GM23338 (cell line): ENCODE results near the gene PHF1. TPM values are rescaled to one million over a fixed set of nuclear protein-coding genes. Genes with fewer than 3 reads are reported as not detected.

ENCODE experiments used
- ATAC-seq: fragments of 200-7000 bp; cut with Tn5 transposase; 3 replicates; pipeline ENCODE4 v1.9.1; 2020
- DNase-seq: peaks from one replicate; pipeline ENCODE4 v3.0.0-alpha.2; 2015; ENCODE audit warnings: low spot score
- H2AFZ ChIP-seq: fragments of 200-600 bp; sonication (generic); 2 replicates; pipeline ENCODE4 v1.8.0; 2016; ENCODE audit warnings: antibody characterized with exemption, mild to moderate bottlenecking, moderate library complexity
- H3F3A ChIP-seq: fragments of 200-600 bp; sonication (generic); replicated peaks from 2 replicates; pipeline ENCODE4 v1.8.0; 2017; ENCODE audit warnings: antibody characterized with exemption, mixed run types, low read depth
- H3K27ac ChIP-seq: fragments of 200-600 bp; sonication (generic); 2 replicates; pipeline ENCODE4 v1.6.1; 2016; ENCODE audit warnings: low read depth
- H3K27me3 ChIP-seq: fragments of 200-600 bp; sonication (generic); 2 replicates; pipeline ENCODE4 v1.8.0; 2016; ENCODE audit warnings: mild to moderate bottlenecking, mixed run types, moderate library complexity; ENCODE audit not compliant: insufficient read depth
- H3K36me3 ChIP-seq: fragments of 200-600 bp; sonication (generic); 2 replicates; pipeline ENCODE4 v1.8.0; 2016; ENCODE audit warnings: mild to moderate bottlenecking; ENCODE audit not compliant: insufficient read depth
- H3K4me1 ChIP-seq: fragments of 200-600 bp; sonication (generic); 2 replicates; pipeline ENCODE4 v1.8.0; 2016; ENCODE audit warnings: mild to moderate bottlenecking, moderate library complexity; ENCODE audit not compliant: insufficient read depth
- H3K4me2 ChIP-seq: fragments of 200-600 bp; sonication (generic); 2 replicates; pipeline ENCODE4 v1.7.1; 2017; ENCODE audit warnings: mixed run types
- H3K4me3 ChIP-seq: fragments of 200-600 bp; sonication (generic); 2 replicates; pipeline ENCODE4 v1.6.1; 2016; ENCODE audit warnings: mixed run types
- H3K79me2 ChIP-seq: fragments of 200-600 bp; sonication (generic); replicated peaks from 2 replicates; pipeline ENCODE4 v1.8.0; 2017; ENCODE audit warnings: mild to moderate bottlenecking; ENCODE audit not compliant: insufficient read depth
- H3K9me2 ChIP-seq: fragments of 200-600 bp; sonication (generic); 2 replicates; pipeline ENCODE4 v1.8.0; 2017; ENCODE audit not compliant: insufficient read depth
- H4K20me1 ChIP-seq: fragments of 200-600 bp; sonication (generic); replicated peaks from 2 replicates; pipeline ENCODE4 v1.8.0; 2017; ENCODE audit warnings: mild to moderate bottlenecking; ENCODE audit not compliant: insufficient read depth
- H3K27ac Mint-ChIP-seq: 2 replicates; pipeline ENCODE4 v1.8.0; 2020; ENCODE audit warnings: inconsistent platforms, mild to moderate bottlenecking, moderate library complexity, mixed read lengths
- H3K27me3 Mint-ChIP-seq: 3 replicates; pipeline ENCODE4 v1.8.0; 2022; ENCODE audit warnings: low read depth, mild to moderate bottlenecking, moderate library complexity, mixed read lengths, inconsistent platforms; ENCODE audit not compliant: insufficient read depth, poor library complexity
- H3K36me3 Mint-ChIP-seq: 3 replicates; pipeline ENCODE4 v1.8.0; 2021; ENCODE audit warnings: low read depth, mild to moderate bottlenecking, inconsistent platforms, moderate library complexity, mixed read lengths
- H3K4me1 Mint-ChIP-seq: 3 replicates; pipeline ENCODE4 v1.8.0; 2020; ENCODE audit warnings: mild to moderate bottlenecking, inconsistent platforms, mixed read lengths
- H3K4me3 Mint-ChIP-seq: 3 replicates; pipeline ENCODE4 v1.8.0; 2021; ENCODE audit warnings: moderate library complexity, mild to moderate bottlenecking, inconsistent platforms, mixed read lengths
- H3K9me3 Mint-ChIP-seq: 3 replicates; pipeline ENCODE4 v1.8.0; 2020; ENCODE audit warnings: moderate library complexity, mild to moderate bottlenecking, inconsistent platforms, mixed read lengths
- CREB1 ChIP-seq: fragments of 250-450 bp; sonication (Bioruptor Pico); IDR thresholded peaks from 2 replicates; pipeline ENCODE4 v1.5.0; 2020; ENCODE audit warnings: low read depth, mild to moderate bottlenecking, moderate library complexity
- EZH2 ChIP-seq: fragments of 200-600 bp; sonication (generic); IDR thresholded peaks from one replicate; pipeline ENCODE4 v1.8.0; 2017; ENCODE audit warnings: antibody characterized with exemption, mild to moderate bottlenecking, low read depth; ENCODE audit not compliant: unreplicated experiment
- EZH2phosphoT487 ChIP-seq: fragments of 200-600 bp; sonication (generic); IDR thresholded peaks from one replicate; pipeline ENCODE4 v1.8.1; 2018; ENCODE audit warnings: antibody characterized with exemption; ENCODE audit not compliant: unreplicated experiment
- JUNB ChIP-seq: IDR thresholded peaks from one replicate; pipeline ENCODE4 v1.6.1; 2016; ENCODE audit warnings: antibody characterized with exemption; ENCODE audit not compliant: unreplicated experiment
- NANOG ChIP-seq: IDR thresholded peaks from 2 replicates; pipeline ENCODE4 v1.6.1; 2016; ENCODE audit warnings: antibody characterized with exemption, borderline replicate concordance
- POLR2AphosphoS5 ChIP-seq: IDR thresholded peaks from 2 replicates; pipeline ENCODE4 v1.6.1; 2016; ENCODE audit warnings: antibody characterized with exemption, low read depth
- STAT1 ChIP-seq: IDR thresholded peaks from one replicate; pipeline ENCODE4 v1.6.1; 2016; ENCODE audit warnings: antibody characterized with exemption; ENCODE audit not compliant: unreplicated experiment
- ZNF114 ChIP-seq: fragments of 250-450 bp; sonication (Bioruptor Pico); IDR thresholded peaks from 2 replicates; pipeline ENCODE4 v1.5.0; 2020; ENCODE audit warnings: mild to moderate bottlenecking, moderate library complexity
- ZNF331 ChIP-seq: fragments of 250-450 bp; sonication (Bioruptor Pico); IDR thresholded peaks from 2 replicates; pipeline ENCODE4 v1.5.0; 2020; ENCODE audit warnings: low read depth, mild to moderate bottlenecking, moderate library complexity
- polyA plus RNA-seq: library from polyadenylated mRNA; unstranded; fragments of >200 nt; fragmentation: Nextera tagmentation; extraction: Ambion mirVana; gene quantifications from 2 replicates; pipeline ENCODE4 v1.2.1, GENCODE V29; 2016
- total RNA-seq: library from RNA; depleted of rRNA; stranded (reverse); fragments of >200 nt; shearing (Covaris generic); gene quantifications from 2 replicates; pipeline ENCODE4 v1.2.3, GENCODE V29; 2014
- TF ChIP-seq, protein P1 (sequence below): fragments of 250-450 bp; sonication (Bioruptor Pico); IDR thresholded peaks from 2 replicates; pipeline ENCODE4 v1.5.0; 2020; ENCODE audit warnings: mild to moderate bottlenecking, moderate library complexity
- TF ChIP-seq, protein P2 (sequence below): IDR thresholded peaks from one replicate; pipeline ENCODE4 v1.6.1; 2018; ENCODE audit warnings: antibody characterized with exemption; ENCODE audit not compliant: unreplicated experiment
- TF ChIP-seq, protein P3 (sequence below): IDR thresholded peaks from 2 replicates; pipeline ENCODE4 v1.6.1; 2016; ENCODE audit warnings: antibody characterized with exemption
- TF ChIP-seq, protein P4 (sequence below), 2 experiments: fragments of 200-600 bp in 1 of 2; sonication (generic) in 1 of 2; conservative IDR thresholded peaks; 2 replicates each; pipeline versions ENCODE4 v1.5.1 to v1.6.1; 2016 to 2017; ENCODE audit warnings: antibody characterized with exemption in 2 of 2, low read depth in 2 of 2, mild to moderate bottlenecking in 2 of 2, moderate library complexity in 1 of 2

The PHF1 gene
- total and polyA plus RNA-seq, 2 experiments from 2014 or later, result 29.4 to 46.7 TPM

GRCh38 chr6:33420491-33421343 is 9.9 kb downstream of the PHF1 start:
- no peak for ATAC-seq
- peaks cover 45% of the 10 kb centered on the region for H3K36me3 Mint-ChIP-seq

More at GRCh38 chr6:33420491-33421343, 9.9 kb downstream of the PHF1 start:
- Histone ChIP-seq H3K4me1 (peaks cover 37% of the 10 kb centered on the region), H3K9me2 (no peaks in the 10 kb centered on the region), H3K79me2 (peaks cover 51% of the 10 kb centered on the region), H3K27me3 (no peaks in the 10 kb centered on the region), H3K4me2 (peak overlapping the region; percentile 87), H3K36me3 (0 out of 2 replicates have a peak, but pooled peaks cover 2% of the 10 kb centered on the region), H3K4me3 (peak overlapping the region; percentile 98), H3K27ac (no peak overlapping the region), H4K20me1 (peaks cover 13% of the 10 kb centered on the region), H2AFZ (no peak overlapping the region), H3F3A (peaks cover 16% of the 10 kb centered on the region)
- peak overlapping the region; percentile 70 for H3K27ac Mint-ChIP-seq
- TF ChIP-seq ZNF114 (CRISPR knock-in tag) (no peak), ZNF331 (CRISPR knock-in tag) (no peak), NANOG (no peak), CREB1 (no peak), EZH2 (no peak), POLR2AphosphoS5 (no peak), EZH2phosphoT487 (no peak), STAT1 (no peak), JUNB (no peak)
- TF ChIP-seq, protein P1, sequence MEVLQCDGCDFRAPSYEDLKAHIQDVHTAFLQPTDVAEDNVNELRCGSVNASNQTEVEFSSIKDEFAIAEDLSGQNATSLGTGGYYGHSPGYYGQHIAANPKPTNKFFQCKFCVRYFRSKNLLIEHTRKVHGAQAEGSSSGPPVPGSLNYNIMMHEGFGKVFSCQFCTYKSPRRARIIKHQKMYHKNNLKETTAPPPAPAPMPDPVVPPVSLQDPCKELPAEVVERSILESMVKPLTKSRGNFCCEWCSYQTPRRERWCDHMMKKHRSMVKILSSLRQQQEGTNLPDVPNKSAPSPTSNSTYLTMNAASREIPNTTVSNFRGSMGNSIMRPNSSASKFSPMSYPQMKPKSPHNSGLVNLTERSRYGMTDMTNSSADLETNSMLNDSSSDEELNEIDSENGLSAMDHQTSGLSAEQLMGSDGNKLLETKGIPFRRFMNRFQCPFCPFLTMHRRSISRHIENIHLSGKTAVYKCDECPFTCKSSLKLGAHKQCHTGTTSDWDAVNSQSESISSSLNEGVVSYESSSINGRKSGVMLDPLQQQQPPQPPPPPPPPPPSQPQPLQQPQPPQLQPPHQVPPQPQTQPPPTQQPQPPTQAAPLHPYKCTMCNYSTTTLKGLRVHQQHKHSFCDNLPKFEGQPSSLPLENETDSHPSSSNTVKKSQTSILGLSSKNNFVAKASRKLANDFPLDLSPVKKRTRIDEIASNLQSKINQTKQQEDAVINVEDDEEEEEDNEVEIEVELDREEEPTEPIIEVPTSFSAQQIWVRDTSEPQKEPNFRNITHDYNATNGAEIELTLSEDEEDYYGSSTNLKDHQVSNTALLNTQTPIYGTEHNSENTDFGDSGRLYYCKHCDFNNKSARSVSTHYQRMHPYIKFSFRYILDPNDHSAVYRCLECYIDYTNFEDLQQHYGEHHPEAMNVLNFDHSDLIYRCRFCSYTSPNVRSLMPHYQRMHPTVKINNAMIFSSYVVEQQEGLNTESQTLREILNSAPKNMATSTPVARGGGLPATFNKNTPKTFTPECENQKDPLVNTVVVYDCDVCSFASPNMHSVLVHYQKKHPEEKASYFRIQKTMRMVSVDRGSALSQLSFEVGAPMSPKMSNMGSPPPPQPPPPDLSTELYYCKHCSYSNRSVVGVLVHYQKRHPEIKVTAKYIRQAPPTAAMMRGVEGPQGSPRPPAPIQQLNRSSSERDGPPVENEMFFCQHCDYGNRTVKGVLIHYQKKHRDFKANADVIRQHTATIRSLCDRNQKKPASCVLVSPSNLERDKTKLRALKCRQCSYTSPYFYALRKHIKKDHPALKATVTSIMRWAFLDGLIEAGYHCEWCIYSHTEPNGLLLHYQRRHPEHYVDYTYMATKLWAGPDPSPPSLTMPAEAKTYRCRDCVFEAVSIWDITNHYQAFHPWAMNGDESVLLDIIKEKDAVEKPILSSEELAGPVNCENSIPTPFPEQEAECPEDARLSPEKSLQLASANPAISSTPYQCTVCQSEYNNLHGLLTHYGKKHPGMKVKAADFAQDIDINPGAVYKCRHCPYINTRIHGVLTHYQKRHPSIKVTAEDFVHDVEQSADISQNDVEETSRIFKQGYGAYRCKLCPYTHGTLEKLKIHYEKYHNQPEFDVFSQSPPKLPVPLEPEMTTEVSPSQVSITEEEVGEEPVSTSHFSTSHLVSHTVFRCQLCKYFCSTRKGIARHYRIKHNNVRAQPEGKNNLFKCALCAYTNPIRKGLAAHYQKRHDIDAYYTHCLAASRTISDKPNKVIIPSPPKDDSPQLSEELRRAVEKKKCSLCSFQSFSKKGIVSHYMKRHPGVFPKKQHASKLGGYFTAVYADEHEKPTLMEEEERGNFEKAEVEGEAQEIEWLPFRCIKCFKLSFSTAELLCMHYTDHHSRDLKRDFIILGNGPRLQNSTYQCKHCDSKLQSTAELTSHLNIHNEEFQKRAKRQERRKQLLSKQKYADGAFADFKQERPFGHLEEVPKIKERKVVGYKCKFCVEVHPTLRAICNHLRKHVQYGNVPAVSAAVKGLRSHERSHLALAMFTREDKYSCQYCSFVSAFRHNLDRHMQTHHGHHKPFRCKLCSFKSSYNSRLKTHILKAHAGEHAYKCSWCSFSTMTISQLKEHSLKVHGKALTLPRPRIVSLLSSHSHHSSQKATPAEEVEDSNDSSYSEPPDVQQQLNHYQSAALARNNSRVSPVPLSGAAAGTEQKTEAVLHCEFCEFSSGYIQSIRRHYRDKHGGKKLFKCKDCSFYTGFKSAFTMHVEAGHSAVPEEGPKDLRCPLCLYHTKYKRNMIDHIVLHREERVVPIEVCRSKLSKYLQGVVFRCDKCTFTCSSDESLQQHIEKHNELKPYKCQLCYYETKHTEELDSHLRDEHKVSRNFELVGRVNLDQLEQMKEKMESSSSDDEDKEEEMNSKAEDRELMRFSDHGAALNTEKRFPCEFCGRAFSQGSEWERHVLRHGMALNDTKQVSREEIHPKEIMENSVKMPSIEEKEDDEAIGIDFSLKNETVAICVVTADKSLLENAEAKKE (CRISPR knock-in tag), result no peak
- TF ChIP-seq, protein P2, sequence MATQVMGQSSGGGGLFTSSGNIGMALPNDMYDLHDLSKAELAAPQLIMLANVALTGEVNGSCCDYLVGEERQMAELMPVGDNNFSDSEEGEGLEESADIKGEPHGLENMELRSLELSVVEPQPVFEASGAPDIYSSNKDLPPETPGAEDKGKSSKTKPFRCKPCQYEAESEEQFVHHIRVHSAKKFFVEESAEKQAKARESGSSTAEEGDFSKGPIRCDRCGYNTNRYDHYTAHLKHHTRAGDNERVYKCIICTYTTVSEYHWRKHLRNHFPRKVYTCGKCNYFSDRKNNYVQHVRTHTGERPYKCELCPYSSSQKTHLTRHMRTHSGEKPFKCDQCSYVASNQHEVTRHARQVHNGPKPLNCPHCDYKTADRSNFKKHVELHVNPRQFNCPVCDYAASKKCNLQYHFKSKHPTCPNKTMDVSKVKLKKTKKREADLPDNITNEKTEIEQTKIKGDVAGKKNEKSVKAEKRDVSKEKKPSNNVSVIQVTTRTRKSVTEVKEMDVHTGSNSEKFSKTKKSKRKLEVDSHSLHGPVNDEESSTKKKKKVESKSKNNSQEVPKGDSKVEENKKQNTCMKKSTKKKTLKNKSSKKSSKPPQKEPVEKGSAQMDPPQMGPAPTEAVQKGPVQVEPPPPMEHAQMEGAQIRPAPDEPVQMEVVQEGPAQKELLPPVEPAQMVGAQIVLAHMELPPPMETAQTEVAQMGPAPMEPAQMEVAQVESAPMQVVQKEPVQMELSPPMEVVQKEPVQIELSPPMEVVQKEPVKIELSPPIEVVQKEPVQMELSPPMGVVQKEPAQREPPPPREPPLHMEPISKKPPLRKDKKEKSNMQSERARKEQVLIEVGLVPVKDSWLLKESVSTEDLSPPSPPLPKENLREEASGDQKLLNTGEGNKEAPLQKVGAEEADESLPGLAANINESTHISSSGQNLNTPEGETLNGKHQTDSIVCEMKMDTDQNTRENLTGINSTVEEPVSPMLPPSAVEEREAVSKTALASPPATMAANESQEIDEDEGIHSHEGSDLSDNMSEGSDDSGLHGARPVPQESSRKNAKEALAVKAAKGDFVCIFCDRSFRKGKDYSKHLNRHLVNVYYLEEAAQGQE, result no peak
- TF ChIP-seq, protein P3, sequence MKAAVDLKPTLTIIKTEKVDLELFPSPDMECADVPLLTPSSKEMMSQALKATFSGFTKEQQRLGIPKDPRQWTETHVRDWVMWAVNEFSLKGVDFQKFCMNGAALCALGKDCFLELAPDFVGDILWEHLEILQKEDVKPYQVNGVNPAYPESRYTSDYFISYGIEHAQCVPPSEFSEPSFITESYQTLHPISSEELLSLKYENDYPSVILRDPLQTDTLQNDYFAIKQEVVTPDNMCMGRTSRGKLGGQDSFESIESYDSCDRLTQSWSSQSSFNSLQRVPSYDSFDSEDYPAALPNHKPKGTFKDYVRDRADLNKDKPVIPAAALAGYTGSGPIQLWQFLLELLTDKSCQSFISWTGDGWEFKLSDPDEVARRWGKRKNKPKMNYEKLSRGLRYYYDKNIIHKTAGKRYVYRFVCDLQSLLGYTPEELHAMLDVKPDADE, result no peak
- TF ChIP-seq, protein P4, sequence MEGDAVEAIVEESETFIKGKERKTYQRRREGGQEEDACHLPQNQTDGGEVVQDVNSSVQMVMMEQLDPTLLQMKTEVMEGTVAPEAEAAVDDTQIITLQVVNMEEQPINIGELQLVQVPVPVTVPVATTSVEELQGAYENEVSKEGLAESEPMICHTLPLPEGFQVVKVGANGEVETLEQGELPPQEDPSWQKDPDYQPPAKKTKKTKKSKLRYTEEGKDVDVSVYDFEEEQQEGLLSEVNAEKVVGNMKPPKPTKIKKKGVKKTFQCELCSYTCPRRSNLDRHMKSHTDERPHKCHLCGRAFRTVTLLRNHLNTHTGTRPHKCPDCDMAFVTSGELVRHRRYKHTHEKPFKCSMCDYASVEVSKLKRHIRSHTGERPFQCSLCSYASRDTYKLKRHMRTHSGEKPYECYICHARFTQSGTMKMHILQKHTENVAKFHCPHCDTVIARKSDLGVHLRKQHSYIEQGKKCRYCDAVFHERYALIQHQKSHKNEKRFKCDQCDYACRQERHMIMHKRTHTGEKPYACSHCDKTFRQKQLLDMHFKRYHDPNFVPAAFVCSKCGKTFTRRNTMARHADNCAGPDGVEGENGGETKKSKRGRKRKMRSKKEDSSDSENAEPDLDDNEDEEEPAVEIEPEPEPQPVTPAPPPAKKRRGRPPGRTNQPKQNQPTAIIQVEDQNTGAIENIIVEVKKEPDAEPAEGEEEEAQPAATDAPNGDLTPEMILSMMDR (conservative IDR thresholded peaks at IDR 0.05; ENCODE audit: low read depth in 2 of 2), result no peak
- peaks cover 72% of the 10 kb centered on the region for H3K4me1 Mint-ChIP-seq
- peak overlapping the region; percentile 81 for H3K4me3 Mint-ChIP-seq
- peaks cover 22% of the 10 kb centered on the region for H3K27me3 Mint-ChIP-seq
- DNase-seq, result peak; percentile 36
- H3K9me3 Mint-ChIP-seq, result no peaks in the 10 kb centered on the region
